Endothelial cell of umbilical vein (primary cell): Measurements from ENCODE around the gene LIME1. TPM values are rescaled to one million over a fixed set of nuclear protein-coding genes. Genes with fewer than 3 reads are reported as not detected.

Source experiments
- BruUV-seq: library from RNA; stranded (reverse); fragments of 400-500 nt; replicated peaks from 2 replicates; lab custom pipeline; 2021; lab: Mats Ljungman, UMichigan
- CTCF ChIA-PET: fragments of 300-600, 350-600 bp; sonication (Branson Sonifier 250); formaldehyde crosslinking; loops from one replicate; lab custom pipeline; 2021; ENCODE audit warnings: antibody characterized with exemption, inconsistent platforms; lab: Charles Lee
- POLR2A ChIA-PET: fragments of 300-600, 350-600 bp; sonication (Branson Sonifier 250); formaldehyde crosslinking; loops from one replicate; lab custom pipeline; 2021; ENCODE audit warnings: antibody characterized with exemption, inconsistent platforms; lab: Charles Lee
- DNase-seq: peaks from one replicate; pipeline ENCODE4 v3.0.0-alpha.2; 2011; ENCODE audit warnings: low read depth, low spot score
- FAIRE-seq: peaks from 2 replicates; lab custom pipeline; 2011; peaks lifted over from hg19 to GRCh38; lab: Jason Lieb, UNC
- H2AFZ ChIP-seq: 2 replicates; pipeline ENCODE4 v1.6.0; 2012; ENCODE audit warnings: low read depth, low read length, control low read depth, inconsistent platforms
- H3K27ac ChIP-seq: 2 replicates; pipeline ENCODE4 v1.5.1; 2011; ENCODE audit warnings: low read depth, mild to moderate bottlenecking, control low read depth, low read length, moderate library complexity; ENCODE audit not compliant: insufficient read depth
- H3K27me3 ChIP-seq, 2 experiments: 2 replicates each; pipeline versions ENCODE4 v1.6.0 to v1.6.1; 2011; ENCODE audit warnings: low read length in 2 of 2, mixed read lengths in 1 of 2; ENCODE audit not compliant: control insufficient read depth in 2 of 2, insufficient read depth in 2 of 2
- H3K36me3 ChIP-seq, 2 experiments: 2 replicates in 1 of 2; 3 replicates in 1 of 2; pipeline ENCODE4 v1.5.1; 2011; ENCODE audit warnings: low read length in 2 of 2, mild to moderate bottlenecking in 1 of 2, moderate library complexity in 1 of 2; ENCODE audit not compliant: control insufficient read depth in 2 of 2, insufficient read depth in 2 of 2; ENCODE audit errors: extremely low read depth in 1 of 2
- H3K4me1 ChIP-seq: 3 replicates; pipeline ENCODE4 v1.5.1; 2011; ENCODE audit warnings: mild to moderate bottlenecking, low read length; ENCODE audit not compliant: control insufficient read depth, insufficient read depth; ENCODE audit errors: extremely low read depth
- H3K4me2 ChIP-seq: 2 replicates; pipeline ENCODE4 v1.6.1; 2011; ENCODE audit warnings: low read length, control low read depth, mixed read lengths; ENCODE audit not compliant: insufficient read depth
- H3K4me3 ChIP-seq, 3 experiments: fragments of 200-600 bp in 1 of 3; sonication (generic), shearing (Covaris generic) in 1 of 3; replicated peaks in 1 of 3; 2 replicates each; pipeline ENCODE4 v1.5.1; 2011 to 2016; ENCODE audit warnings: control low read depth in 3 of 3, low read length in 3 of 3, mild to moderate bottlenecking in 2 of 3, inconsistent platforms in 1 of 3, low read depth in 1 of 3, moderate library complexity in 1 of 3; ENCODE audit not compliant: insufficient read depth in 1 of 3
- H3K79me2 ChIP-seq: 2 replicates; pipeline ENCODE4 v1.6.0; 2012; ENCODE audit warnings: low read length, inconsistent platforms; ENCODE audit not compliant: control insufficient read depth, insufficient read depth
- H3K9ac ChIP-seq: replicated peaks from 2 replicates; pipeline ENCODE3; 2011; ENCODE audit warnings: low read length, control low read depth; ENCODE audit not compliant: insufficient read depth; ENCODE audit errors: extremely low read depth
- H3K9me1 ChIP-seq: replicated peaks from 3 replicates; pipeline ENCODE4 v1.6.0; 2011; ENCODE audit warnings: mild to moderate bottlenecking, low read length; ENCODE audit not compliant: control insufficient read depth, insufficient read depth; ENCODE audit errors: extremely low read depth
- H3K9me3 ChIP-seq: replicated peaks from 2 replicates; pipeline ENCODE4 v1.5.1; 2012; ENCODE audit warnings: low read length, inconsistent platforms; ENCODE audit not compliant: control insufficient read depth, insufficient read depth
- H4K20me1 ChIP-seq: replicated peaks from 2 replicates; pipeline ENCODE3; 2011; ENCODE audit warnings: mild to moderate bottlenecking, low read length; ENCODE audit not compliant: control insufficient read depth, insufficient read depth; ENCODE audit errors: extremely low read depth
- CTCF ChIP-seq, 2 donors: IDR thresholded peaks; 1 replicate in 1 of 2; 2 replicates in 1 of 2; pipeline ENCODE4 v1.5.1; 2011; ENCODE audit warnings: low read length in 2 of 2, mild to moderate bottlenecking in 2 of 2, moderate library complexity in 2 of 2, control low read depth in 1 of 2, inconsistent platforms in 1 of 2, low read depth in 1 of 2; ENCODE audit not compliant: insufficient read depth in 1 of 2; ENCODE audit errors: extremely low read depth in 1 of 2
- EZH2 ChIP-seq: IDR thresholded peaks from 2 replicates; pipeline ENCODE4 v1.6.1; 2012; ENCODE audit warnings: borderline replicate concordance, low read depth, mild to moderate bottlenecking, moderate library complexity, low read length, inconsistent platforms; ENCODE audit not compliant: severe bottlenecking
- FOS ChIP-seq: IDR thresholded peaks from 2 replicates; pipeline ENCODE4 v1.6.1; 2011; ENCODE audit warnings: mild to moderate bottlenecking, low read length, moderate library complexity, borderline replicate concordance; ENCODE audit not compliant: insufficient read depth
- GATA2 ChIP-seq: IDR thresholded peaks from 2 replicates; pipeline ENCODE4 v1.7.0; 2011; ENCODE audit warnings: low read depth, mild to moderate bottlenecking, moderate library complexity, mixed read lengths, low read length; ENCODE audit not compliant: insufficient read length, insufficient read depth
- JUN ChIP-seq: IDR thresholded peaks from 2 replicates; pipeline ENCODE4 v1.6.1; 2011; ENCODE audit warnings: borderline replicate concordance, low read depth; ENCODE audit not compliant: insufficient read length, insufficient read depth
- MAX ChIP-seq: IDR thresholded peaks from 2 replicates; pipeline ENCODE4 v1.6.1; 2011; ENCODE audit not compliant: insufficient read depth, insufficient read length
- MYC ChIP-seq: IDR thresholded peaks from one replicate; pipeline ENCODE4 v1.6.1; 2011; ENCODE audit warnings: mild to moderate bottlenecking, low read depth, low read length
- POLR2A ChIP-seq: IDR thresholded peaks from 2 replicates; pipeline ENCODE4 v1.6.1; 2012; ENCODE audit warnings: low read depth, mild to moderate bottlenecking, control low read depth, low read length
- POLR2AphosphoS5 ChIP-seq: IDR thresholded peaks from 2 replicates; pipeline ENCODE4 v1.6.1; 2012; ENCODE audit warnings: low read depth, mild to moderate bottlenecking, control low read depth, low read length, moderate library complexity; ENCODE audit not compliant: insufficient read depth
- dilution Hi-C: fragments of 300-500 bp; cut with MboI; formaldehyde crosslinking; loops from one replicate; pipeline ENCODE4 v1.15.0; 2019; ENCODE audit warnings: low sequenced_read_pairs; ENCODE audit not compliant: extremely low pct_ligation_motif_present
- intact Hi-C: fragments of 100-400 bp; cut with micrococcal nuclease; formaldehyde crosslinking; loops from one replicate; pipeline ENCODE4 v1.10.0; 2022
- polyA plus RNA-seq, 4 experiments: library from polyadenylated mRNA; depleted of rRNA in 3 of 4; stranded (reverse) in 3 of 4; unstranded in 1 of 4; fragments of >200 nt; gene quantifications; 2 replicates each; pipeline versions ENCODE4 v1.2.1 to v1.2.3, GENCODE V29; 2011 to 2012; ENCODE audit warnings: missing spikeins in 1 of 4
- total RNA-seq: library from RNA; stranded (reverse); gene quantifications from 2 replicates; pipeline ENCODE4 v1.2.3, GENCODE V29; 2021

LIME1 gene
- total and polyA plus RNA-seq, 2 donors (not counting 3 experiments of a cell fraction or from before 2014, with no cell fraction given): 10.7 to 12.2 TPM

- TF ChIP-seq FOS (no peak), GATA2 (no peak), JUN (no peak), POLR2A (no peak), CTCF (IDR thresholded peaks at IDR 0.05; ENCODE audit: extremely low read depth in 1 of 2, insufficient read depth in 1 of 2, low read depth in 1 of 2, low read length in 2 of 2) (no peak), EZH2 (no peak), MYC (no peak), POLR2AphosphoS5 (no peak), MAX (no peak)
- BruUV-seq: no TSS peak
- POLR2A ChIA-PET: no interaction called here
- no peaks in the 10 kb centered on the region for H3K9me3 ChIP-seq
- H3K4me2 ChIP-seq: no peak overlapping the region
- H3K9ac ChIP-seq: no peak overlapping the region
- FAIRE-seq (no peak), DNase-seq (no peak)
- H3K9me1 ChIP-seq: no peaks in the 10 kb centered on the region
- no peaks in the 10 kb centered on the region for H4K20me1 ChIP-seq
- no peak overlapping the region for H2AFZ ChIP-seq
- no peak overlapping the region for H3K4me3 ChIP-seq
- H3K36me3 ChIP-seq: no peaks in the 10 kb centered on the region
- intact Hi-C loops (no loop called here), dilution Hi-C loops (no loop called here)
- no peaks in the 10 kb centered on the region for H3K4me1 ChIP-seq
- no peaks in the 10 kb centered on the region for H3K27me3 ChIP-seq
- CTCF ChIA-PET: interaction anchor here (0.7 to 3.8 kb wide), 7 partner anchors 9 to 288 kb away, joined by 3 to 32 read pairs (median 7); partner anchors contain the start of gene TPD52L2
- H3K27ac ChIP-seq: no peak overlapping the region
- H3K79me2 ChIP-seq: no peaks in the 10 kb centered on the region
Observed at GRCh38 chr20:63783970-63784369, 47.5 kb downstream of the LIME1 start.
